KMS-11 (cell line): ENCODE results near the gene TRIP11.

Experiments
- H2AFZ ChIP-seq: fragments of 200-600 bp; sonication (generic); 2 replicates; pipeline ENCODE4 v1.6.1; 2016; ENCODE audit warnings: antibody characterized with exemption, mixed run types, low read depth
- H3K27ac ChIP-seq: fragments of 200-600 bp; sonication (generic); 2 replicates; pipeline ENCODE4 v1.6.1; 2016; ENCODE audit warnings: mild to moderate bottlenecking, mixed run types
- H3K27me3 ChIP-seq: fragments of 200-600 bp; sonication (generic); 2 replicates; pipeline ENCODE4 v1.6.1; 2017; ENCODE audit warnings: mild to moderate bottlenecking, low read depth, mixed run types, moderate library complexity; ENCODE audit not compliant: insufficient read depth
- H3K36me3 ChIP-seq: fragments of 200-600 bp; sonication (generic); 2 replicates; pipeline ENCODE4 v1.6.1; 2017; ENCODE audit warnings: mild to moderate bottlenecking, mixed run types; ENCODE audit not compliant: insufficient read depth
- H3K4me1 ChIP-seq: fragments of 200-600 bp; sonication (generic); 2 replicates; pipeline ENCODE4 v1.6.1; 2016; ENCODE audit warnings: mild to moderate bottlenecking, low read depth, mixed run types; ENCODE audit not compliant: poor library complexity, severe bottlenecking
- H3K4me2 ChIP-seq: fragments of 200-600 bp; sonication (generic); 2 replicates; pipeline ENCODE4 v1.7.0; 2016; ENCODE audit warnings: mild to moderate bottlenecking, mixed run types
- H3K4me3 ChIP-seq: fragments of 200-600 bp; sonication (generic); IDR thresholded peaks from 2 replicates; pipeline ENCODE4 v1.6.1; 2017; ENCODE audit warnings: low read depth, low read length, mixed read lengths; ENCODE audit not compliant: insufficient read depth
- H3K79me2 ChIP-seq: fragments of 200-600 bp; sonication (generic); 2 replicates; pipeline ENCODE4 v1.6.1; 2016; ENCODE audit warnings: low read depth, mixed run types; ENCODE audit not compliant: insufficient read depth
- H3K9ac ChIP-seq: fragments of 200-600 bp; sonication (generic); 2 replicates; pipeline ENCODE4 v1.6.1; 2016; ENCODE audit warnings: mild to moderate bottlenecking, mixed run types
- H4K20me1 ChIP-seq: fragments of 200-600 bp; sonication (generic); 2 replicates; pipeline ENCODE4 v1.6.1; 2016; ENCODE audit warnings: mild to moderate bottlenecking, mixed run types; ENCODE audit not compliant: insufficient read depth
- TF ChIP-seq, protein P1 (sequence below): fragments of 200-600 bp; sonication (generic); conservative IDR thresholded peaks from 2 replicates; pipeline ENCODE4 v1.6.1; 2017; ENCODE audit warnings: low read depth, mild to moderate bottlenecking, antibody characterized with exemption, low read length, moderate library complexity, mixed read lengths

TRIP11 gene

DNA sequence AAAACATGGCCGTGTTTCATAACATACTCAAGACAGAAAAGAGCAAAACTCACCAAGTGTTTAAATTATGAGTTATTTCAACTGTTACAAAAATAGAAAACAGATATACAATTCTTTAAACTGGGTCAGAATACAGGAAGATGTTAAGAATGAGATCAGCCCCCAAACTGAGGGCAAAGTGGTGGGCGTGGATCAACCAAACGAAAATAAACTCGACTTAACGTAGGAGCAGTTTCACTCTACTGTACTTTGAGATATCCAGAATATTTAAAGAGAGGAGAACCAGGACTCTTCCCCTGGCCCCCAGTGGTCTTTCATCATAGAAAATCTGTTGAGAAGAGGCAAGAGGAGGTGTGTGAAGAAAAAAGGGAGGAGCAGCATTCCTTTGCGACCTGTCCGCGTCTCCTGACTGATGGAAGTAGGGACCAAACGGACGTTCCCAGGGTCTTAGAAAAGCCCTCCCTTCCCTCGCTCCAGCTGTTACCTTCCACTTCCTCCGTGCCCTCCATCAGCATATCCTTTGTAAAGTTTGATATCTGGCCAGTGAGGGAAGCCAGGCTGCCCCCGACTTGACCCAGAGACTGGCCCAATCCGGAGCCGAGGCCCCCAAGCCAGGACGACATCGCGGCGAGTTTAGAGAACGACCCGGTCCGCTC, 668 bp downstream of the TRIP11 start:
- Histone ChIP-seq H3K9ac (peak overlapping the region; percentile 89), H3K4me2 (peak overlapping the region; percentile 84), H3K4me3 (no peak overlapping the region), H3K4me1 (peaks cover 8% of the 10 kb centered on the region), H3K36me3 (no peaks in the 10 kb centered on the region), H3K79me2 (peaks cover 42% of the 10 kb centered on the region), H3K27ac (peak overlapping the region; percentile 74), H4K20me1 (no peaks in the 10 kb centered on the region), H2AFZ (peak overlapping the region; percentile 86), H3K27me3 (no peaks in the 10 kb centered on the region)
- TF ChIP-seq, protein P1, sequence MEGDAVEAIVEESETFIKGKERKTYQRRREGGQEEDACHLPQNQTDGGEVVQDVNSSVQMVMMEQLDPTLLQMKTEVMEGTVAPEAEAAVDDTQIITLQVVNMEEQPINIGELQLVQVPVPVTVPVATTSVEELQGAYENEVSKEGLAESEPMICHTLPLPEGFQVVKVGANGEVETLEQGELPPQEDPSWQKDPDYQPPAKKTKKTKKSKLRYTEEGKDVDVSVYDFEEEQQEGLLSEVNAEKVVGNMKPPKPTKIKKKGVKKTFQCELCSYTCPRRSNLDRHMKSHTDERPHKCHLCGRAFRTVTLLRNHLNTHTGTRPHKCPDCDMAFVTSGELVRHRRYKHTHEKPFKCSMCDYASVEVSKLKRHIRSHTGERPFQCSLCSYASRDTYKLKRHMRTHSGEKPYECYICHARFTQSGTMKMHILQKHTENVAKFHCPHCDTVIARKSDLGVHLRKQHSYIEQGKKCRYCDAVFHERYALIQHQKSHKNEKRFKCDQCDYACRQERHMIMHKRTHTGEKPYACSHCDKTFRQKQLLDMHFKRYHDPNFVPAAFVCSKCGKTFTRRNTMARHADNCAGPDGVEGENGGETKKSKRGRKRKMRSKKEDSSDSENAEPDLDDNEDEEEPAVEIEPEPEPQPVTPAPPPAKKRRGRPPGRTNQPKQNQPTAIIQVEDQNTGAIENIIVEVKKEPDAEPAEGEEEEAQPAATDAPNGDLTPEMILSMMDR, result no peak

DNA sequence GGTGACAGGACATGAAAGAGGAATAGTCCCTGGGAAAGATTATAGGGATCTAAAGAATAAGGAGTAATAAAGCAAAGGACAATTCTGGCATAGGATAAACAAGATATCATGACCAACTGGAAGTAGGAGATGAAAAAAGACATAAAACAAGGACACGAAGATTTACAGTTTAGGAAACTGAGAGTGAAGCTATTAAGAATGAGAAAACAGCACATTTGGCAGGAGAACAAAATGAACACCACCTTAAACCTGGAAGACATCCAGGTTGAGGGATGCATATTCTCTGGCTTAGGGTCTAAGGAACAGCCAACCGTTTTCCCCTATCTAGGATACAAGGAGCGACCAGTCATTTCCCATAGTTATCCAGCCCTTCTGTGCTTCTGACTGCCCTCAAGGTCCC, 1.9 kb downstream of the TRIP11 start:
- H3K4me2 ChIP-seq, result peak overlapping the region; percentile 84
- no peak overlapping the region for H2AFZ ChIP-seq
- H3K27me3 ChIP-seq, result no peaks in the 10 kb centered on the region
- peaks cover 42% of the 10 kb centered on the region for H3K79me2 ChIP-seq
- peaks cover 8% of the 10 kb centered on the region for H3K4me1 ChIP-seq
- no peak overlapping the region for H3K27ac ChIP-seq
- TF ChIP-seq, protein P1, result no peak
- no peaks in the 10 kb centered on the region for H4K20me1 ChIP-seq
- H3K4me3 ChIP-seq, result no peak overlapping the region
- no peak overlapping the region for H3K9ac ChIP-seq
- H3K36me3 ChIP-seq, result no peaks in the 10 kb centered on the region

DNA sequence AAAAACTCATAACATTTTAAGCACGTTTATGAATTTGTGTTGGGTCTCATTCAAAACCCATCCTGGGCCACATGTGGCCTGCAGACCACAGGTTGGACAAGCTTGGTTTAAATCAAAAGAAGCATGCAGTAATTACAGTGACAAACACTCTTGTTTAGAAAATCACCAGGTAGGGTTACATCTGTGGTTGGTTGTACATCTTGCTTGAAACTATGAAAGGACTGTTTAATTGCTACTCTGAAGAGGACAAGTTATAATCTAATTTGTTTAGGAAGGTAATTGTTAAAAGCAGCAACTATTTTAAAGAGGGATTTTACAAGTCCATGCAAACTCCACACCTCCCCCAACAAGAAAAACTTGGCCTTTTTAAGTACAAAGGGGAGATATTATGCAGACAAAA, 4.0 kb downstream of the TRIP11 start:
- no peak overlapping the region for H3K27ac ChIP-seq

GRCh38 chr14:92033906-92034687, 5.8 kb downstream of the TRIP11 start:
- Histone ChIP-seq H3K27me3 (no peaks in the 10 kb centered on the region), H3K79me2 (peaks cover 35% of the 10 kb centered on the region), H3K27ac (no peak overlapping the region), H3K4me3 (no peak overlapping the region), H3K36me3 (no peaks in the 10 kb centered on the region), H4K20me1 (no peaks in the 10 kb centered on the region), H3K4me1 (peaks cover 8% of the 10 kb centered on the region), H2AFZ (no peak overlapping the region), H3K9ac (no peak overlapping the region), H3K4me2 (no peak overlapping the region)
- TF ChIP-seq, protein P1, result no peak

More for the DNA sequence above, 4.0 kb downstream of the TRIP11 start:
- TF ChIP-seq, protein P1, result no peak
- peaks cover 42% of the 10 kb centered on the region for H3K79me2 ChIP-seq
- H3K36me3 ChIP-seq, result no peaks in the 10 kb centered on the region
- H3K27me3 ChIP-seq, result no peaks in the 10 kb centered on the region
- H3K4me2 ChIP-seq, result no peak overlapping the region
- H2AFZ ChIP-seq, result no peak overlapping the region
- no peak overlapping the region for H3K4me3 ChIP-seq
- no peaks in the 10 kb centered on the region for H4K20me1 ChIP-seq
- H3K4me1 ChIP-seq, result peaks cover 8% of the 10 kb centered on the region
- no peak overlapping the region for H3K9ac ChIP-seq
